Lower lobe of right lung (tissue), 2 donors: ENCODE results near the gene CDC42EP5. TPM values are rescaled to one million over a fixed set of nuclear protein-coding genes. Genes with fewer than 3 reads are reported as not detected.
A peak's percentile ranks its signal among the peaks of the same experiment; 100 is the strongest.

Experiments used
- ATAC-seq, 2 donors: fragments of 200-7000 bp; cut with Tn5 transposase; one replicate each; pipeline ENCODE4 v1.9.1; 2020 to 2022; ENCODE audit warnings: mild to moderate bottlenecking in 2 of 2, moderate library complexity in 2 of 2
- DNase-seq: peaks from one replicate; pipeline ENCODE4 v3.0.0-alpha.2; 2020
- H3K27ac ChIP-seq: fragments of 200-600 bp; one replicate; pipeline ENCODE4 v1.8.0; 2022
- H3K27me3 ChIP-seq: fragments of 200-600 bp; one replicate; pipeline ENCODE4 v1.8.0; 2022; ENCODE audit warnings: low read depth
- H3K36me3 ChIP-seq: fragments of 200-600 bp; one replicate; pipeline ENCODE4 v1.8.0; 2022; ENCODE audit warnings: mild to moderate bottlenecking
- H3K4me1 ChIP-seq: fragments of 200-600 bp; one replicate; pipeline ENCODE4 v1.8.0; 2022
- H3K4me3 ChIP-seq: fragments of 200-600 bp; one replicate; pipeline ENCODE4 v1.8.0; 2022; ENCODE audit warnings: mild to moderate bottlenecking
- H3K9me3 ChIP-seq: fragments of 200-600 bp; one replicate; pipeline ENCODE4 v1.8.0; 2022
- intact Hi-C: fragments of 100-400 bp; cut with DNase I; formaldehyde crosslinking; loops from one replicate; pipeline ENCODE4 v1.11.0; 2022
- long read RNA-seq: library from polyadenylated mRNA; unstranded; transcript quantifications from one replicate; pipeline ENCODE4 v2.0.0, GENCODE V29; 2021
- total RNA-seq: library from RNA; stranded (reverse); fragmentation: NEBNext Ultra II Directional; extraction: Animal tissue kit (Norgen Biotek cat#: 25700); gene quantifications from one replicate; pipeline ENCODE4 v1.2.1, GENCODE V29; 2021
- TF ChIP-seq, protein P1 (sequence below): fragments of 200-600 bp; IDR thresholded peaks from one replicate; pipeline ENCODE4 v1.8.0; 2022; ENCODE audit warnings: antibody characterized with exemption, mild to moderate bottlenecking
- donor health status: DM: no; HTN: yes; CAD: no; lungs with severe emphysema.

CDC42EP5 gene
- 25.5 TPM for total RNA-seq
- long read RNA-seq, transcript CDC42EP5-201 (3 exons, 864 nt): major isoform, 6 of 10 reads
- long read RNA-seq, partial matches to known transcripts: 2 of 10 reads
- long read RNA-seq, other reads (novel, unspliced or antisense): 2 of 10 reads

GRCh38 chr19:54473071-54473891, at the start of gene CDC42EP5:
TSS of gene CDC42EP5 (minus strand) at chr19:54473296. CDS start at chr19:54465547, 7,749 bp downstream.
- ATAC-seq (peak; percentile 87), DNase-seq (peak; percentile 59)
- intact Hi-C loops: no loop called here
- Histone ChIP-seq H3K4me1 (peaks cover 32% of the 10 kb centered on the region), H3K27me3 (peaks cover 33% of the 10 kb centered on the region), H3K4me3 (peak within 1 kb of the TSS; percentile 54), H3K9me3 (no peaks in the 10 kb centered on the region), H3K36me3 (no peaks in the 10 kb centered on the region), H3K27ac (peak within 1 kb of the TSS; percentile 72)
- TF ChIP-seq, protein P1, sequence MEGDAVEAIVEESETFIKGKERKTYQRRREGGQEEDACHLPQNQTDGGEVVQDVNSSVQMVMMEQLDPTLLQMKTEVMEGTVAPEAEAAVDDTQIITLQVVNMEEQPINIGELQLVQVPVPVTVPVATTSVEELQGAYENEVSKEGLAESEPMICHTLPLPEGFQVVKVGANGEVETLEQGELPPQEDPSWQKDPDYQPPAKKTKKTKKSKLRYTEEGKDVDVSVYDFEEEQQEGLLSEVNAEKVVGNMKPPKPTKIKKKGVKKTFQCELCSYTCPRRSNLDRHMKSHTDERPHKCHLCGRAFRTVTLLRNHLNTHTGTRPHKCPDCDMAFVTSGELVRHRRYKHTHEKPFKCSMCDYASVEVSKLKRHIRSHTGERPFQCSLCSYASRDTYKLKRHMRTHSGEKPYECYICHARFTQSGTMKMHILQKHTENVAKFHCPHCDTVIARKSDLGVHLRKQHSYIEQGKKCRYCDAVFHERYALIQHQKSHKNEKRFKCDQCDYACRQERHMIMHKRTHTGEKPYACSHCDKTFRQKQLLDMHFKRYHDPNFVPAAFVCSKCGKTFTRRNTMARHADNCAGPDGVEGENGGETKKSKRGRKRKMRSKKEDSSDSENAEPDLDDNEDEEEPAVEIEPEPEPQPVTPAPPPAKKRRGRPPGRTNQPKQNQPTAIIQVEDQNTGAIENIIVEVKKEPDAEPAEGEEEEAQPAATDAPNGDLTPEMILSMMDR: no peak

DNA sequence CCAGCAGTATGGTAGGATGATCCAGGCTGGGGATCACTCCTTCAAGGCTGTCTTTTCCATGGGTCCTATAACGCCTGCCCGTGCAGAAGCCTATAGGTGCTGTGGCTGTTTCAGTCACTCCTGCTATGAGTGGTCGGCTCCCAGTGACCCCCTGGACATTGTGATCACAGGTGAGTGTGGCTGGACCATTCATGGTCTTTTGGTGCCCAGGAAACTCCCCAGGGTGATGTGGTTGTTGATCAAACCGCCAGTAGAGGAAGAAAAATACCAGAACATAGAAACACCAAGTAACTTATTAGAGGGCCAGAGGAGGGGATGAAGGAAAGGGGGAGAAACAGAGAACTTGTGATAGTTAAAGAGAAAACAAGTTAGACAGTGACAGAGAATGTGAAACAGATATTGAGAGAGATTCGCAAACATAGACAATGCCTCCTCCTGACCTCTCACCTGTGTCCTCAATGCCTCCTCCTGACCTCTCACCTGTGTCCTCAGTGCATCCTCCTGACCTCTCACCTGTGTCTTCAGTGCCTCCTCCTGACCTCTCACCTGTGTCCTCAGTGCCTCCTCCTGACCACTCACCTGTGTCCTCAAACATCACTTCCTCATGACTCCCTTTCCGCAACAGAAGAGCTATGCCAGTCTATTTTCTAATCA, 48.9 kb upstream of the CDC42EP5 start:
- Histone ChIP-seq H3K27me3 (peaks cover 26% of the 10 kb centered on the region), H3K4me3 (no peak overlapping the region), H3K27ac (no peak overlapping the region), H3K36me3 (no peaks in the 10 kb centered on the region), H3K9me3 (no peaks in the 10 kb centered on the region), H3K4me1 (no peaks in the 10 kb centered on the region)
- no peak for DNase-seq
- TF ChIP-seq, protein P1: no peak
- no peak for ATAC-seq
- intact Hi-C loops: no loop called here

GRCh38 chr19:54521022-54521859, 48.1 kb upstream of the CDC42EP5 start:
- TF ChIP-seq, protein P1: no peak
- ATAC-seq (no peak), DNase-seq (no peak)
- no peak overlapping the region for H3K27ac ChIP-seq
- H3K27me3 ChIP-seq: peaks cover 27% of the 10 kb centered on the region
- intact Hi-C loops: no loop called here
- no peaks in the 10 kb centered on the region for H3K9me3 ChIP-seq
- no peaks in the 10 kb centered on the region for H3K4me1 ChIP-seq
- H3K4me3 ChIP-seq: no peak overlapping the region
- no peaks in the 10 kb centered on the region for H3K36me3 ChIP-seq

GRCh38 chr19:54518844-54519243, 45.7 kb upstream of the CDC42EP5 start:
- DNase-seq (no peak), ATAC-seq (no peak)
- no peak overlapping the region for H3K27ac ChIP-seq
- H3K27me3 ChIP-seq: peaks cover 32% of the 10 kb centered on the region
- no peaks in the 10 kb centered on the region for H3K4me1 ChIP-seq
- H3K9me3 ChIP-seq: no peaks in the 10 kb centered on the region
- H3K4me3 ChIP-seq: no peak overlapping the region
- TF ChIP-seq, protein P1: no peak
- H3K36me3 ChIP-seq: no peaks in the 10 kb centered on the region
- intact Hi-C loops: no loop called here

GRCh38 chr19:54517483-54517882, 44.4 kb upstream of the CDC42EP5 start:
- Histone ChIP-seq H3K27me3 (peaks cover 32% of the 10 kb centered on the region), H3K4me3 (no peak overlapping the region), H3K36me3 (no peaks in the 10 kb centered on the region), H3K4me1 (no peaks in the 10 kb centered on the region), H3K27ac (no peak overlapping the region), H3K9me3 (no peaks in the 10 kb centered on the region)
- TF ChIP-seq, protein P1: no peak
- DNase-seq (peak; percentile 53), ATAC-seq (peak in 1 of 2 donors; percentile 39)
- intact Hi-C loops: no loop called here
